Stimulated activated CD8-positive, alpha-beta memory T cell treated with anti-CD3 and anti-CD28 coated beads, Interleukin-4, amount 100 ng/mL, for 4 hours (primary cell): ENCODE data around the gene PRR3.
A peak's percentile ranks its signal among the peaks of the same experiment; 100 is the strongest.

Experiments used
- DNase-seq, 2 donors: peaks; one replicate each; pipeline ENCODE4 v3.0.0-alpha.2; 2020; ENCODE audit warnings: low read depth in 2 of 2, low spot score in 1 of 2

The PRR3 gene

GRCh38 chr6:30570740-30571074, 13.6 kb downstream of the PRR3 start:
- peak in 1 of 2 donors; percentile 4 for DNase-seq

GRCh38 chr6:30571075-30571761, 14.1 kb downstream of the PRR3 start, which contains the start of gene ABCF1:
TSS of gene ABCF1 (plus strand) at chr6:30571442. CDS start at chr6:30571488, 46 bp downstream.
- peak; percentile 99 for DNase-seq

- DNase-seq, result no peak
Observed at GRCh38 chr6:30571762-30572082, 14.6 kb downstream of the PRR3 start.

- DNase-seq, result no peak
Observed at GRCh38 chr6:30572148-30572547, 15.1 kb downstream of the PRR3 start.

- DNase-seq, result no peak
Observed at GRCh38 chr6:30573113-30573512, 16.0 kb downstream of the PRR3 start.

GRCh38 chr6:30578051-30578450, 21.0 kb downstream of the PRR3 start:
- DNase-seq, result no peak

GRCh38 chr6:30583921-30584320, 26.8 kb downstream of the PRR3 start:
- no peak for DNase-seq

GRCh38 chr6:30589754-30590358, 32.8 kb downstream of the PRR3 start:
- no peak for DNase-seq

GRCh38 chr6:30590509-30590908, 33.4 kb downstream of the PRR3 start:
- DNase-seq, result no peak

GRCh38 chr6:30591008-30591407, 33.9 kb downstream of the PRR3 start:
- no peak for DNase-seq

- no peak for DNase-seq
Observed at GRCh38 chr6:30592287-30592686, 35.2 kb downstream of the PRR3 start.

GRCh38 chr6:30597315-30598144, 40.4 kb downstream of the PRR3 start:
- DNase-seq, result peak; percentile 48 to 68

GRCh38 chr6:30598912-30599624, 42.0 kb downstream of the PRR3 start:
- DNase-seq, result no peak

GRCh38 chr6:30599625-30600324, 42.7 kb downstream of the PRR3 start:
- no peak for DNase-seq

GRCh38 chr6:30600451-30600961, 43.4 kb downstream of the PRR3 start:
- no peak for DNase-seq

GRCh38 chr6:30601436-30601814, 44.3 kb downstream of the PRR3 start:
- DNase-seq, result no peak

- DNase-seq, result no peak
Observed at GRCh38 chr6:30601815-30602641, 44.9 kb downstream of the PRR3 start.

GRCh38 chr6:30603961-30604360, 46.9 kb downstream of the PRR3 start:
- DNase-seq, result no peak

- DNase-seq, result no peak
Observed at GRCh38 chr6:30610065-30610464, 53.0 kb downstream of the PRR3 start.
